GM19397 (cell line): ENCODE results near the gene PLEKHA6.

Experiments used
- ATAC-seq: cut with Tn5 transposase; IDR thresholded peaks from one replicate; pipeline ENCODE4 v1.9.1; 2021; ENCODE audit warnings: mild to moderate bottlenecking, moderate library complexity; ENCODE audit not compliant: unreplicated experiment

The PLEKHA6 gene

GRCh38 chr1:204194080-204194479 is 165.6 kb downstream of the PLEKHA6 start:
- ATAC-seq: no peak

- ATAC-seq: no peak
These were observed 167.0 kb downstream of the PLEKHA6 start for GRCh38 chr1:204192589-204193352.

DNA sequence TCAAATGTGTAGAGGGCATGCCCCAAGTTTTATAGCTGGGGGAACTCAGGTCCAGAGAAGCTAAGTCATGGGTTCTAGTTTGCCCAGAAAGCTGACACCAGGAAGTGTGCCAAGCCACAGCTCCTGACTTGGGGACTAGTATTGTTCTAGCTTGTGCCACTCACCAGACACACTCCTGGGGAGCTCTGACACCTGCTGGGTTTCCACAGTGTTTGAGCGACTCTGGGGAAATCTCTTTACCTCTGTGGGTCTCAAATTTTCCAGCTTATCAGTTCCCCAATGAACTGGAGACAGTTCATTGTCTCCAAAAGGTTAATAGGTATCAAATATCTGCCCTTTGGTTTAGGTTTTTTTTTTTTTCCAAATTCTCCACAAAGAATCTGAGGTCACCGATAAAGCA is 167.7 kb downstream of the PLEKHA6 start:
- no peak for ATAC-seq

DNA sequence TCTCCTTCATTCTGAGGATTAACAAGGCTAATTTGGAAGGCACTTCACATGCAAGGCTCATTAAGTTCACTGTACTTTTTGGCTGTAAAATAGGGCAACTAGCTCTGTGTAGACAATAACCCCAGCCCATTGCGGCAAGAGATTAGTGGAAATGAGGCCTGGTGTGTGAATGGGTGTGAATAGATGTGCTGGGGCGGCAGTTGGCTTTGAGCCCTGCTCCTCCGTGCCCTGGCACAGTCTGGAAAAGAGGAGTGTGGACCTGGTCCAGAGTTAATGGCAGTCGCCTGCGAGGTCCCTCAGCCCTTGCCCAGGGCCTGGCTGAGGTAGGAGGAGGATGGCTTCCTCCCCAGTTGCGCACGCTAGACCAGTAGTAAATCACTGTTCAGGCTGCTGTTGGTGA is 168.3 kb downstream of the PLEKHA6 start:
- no peak for ATAC-seq

DNA sequence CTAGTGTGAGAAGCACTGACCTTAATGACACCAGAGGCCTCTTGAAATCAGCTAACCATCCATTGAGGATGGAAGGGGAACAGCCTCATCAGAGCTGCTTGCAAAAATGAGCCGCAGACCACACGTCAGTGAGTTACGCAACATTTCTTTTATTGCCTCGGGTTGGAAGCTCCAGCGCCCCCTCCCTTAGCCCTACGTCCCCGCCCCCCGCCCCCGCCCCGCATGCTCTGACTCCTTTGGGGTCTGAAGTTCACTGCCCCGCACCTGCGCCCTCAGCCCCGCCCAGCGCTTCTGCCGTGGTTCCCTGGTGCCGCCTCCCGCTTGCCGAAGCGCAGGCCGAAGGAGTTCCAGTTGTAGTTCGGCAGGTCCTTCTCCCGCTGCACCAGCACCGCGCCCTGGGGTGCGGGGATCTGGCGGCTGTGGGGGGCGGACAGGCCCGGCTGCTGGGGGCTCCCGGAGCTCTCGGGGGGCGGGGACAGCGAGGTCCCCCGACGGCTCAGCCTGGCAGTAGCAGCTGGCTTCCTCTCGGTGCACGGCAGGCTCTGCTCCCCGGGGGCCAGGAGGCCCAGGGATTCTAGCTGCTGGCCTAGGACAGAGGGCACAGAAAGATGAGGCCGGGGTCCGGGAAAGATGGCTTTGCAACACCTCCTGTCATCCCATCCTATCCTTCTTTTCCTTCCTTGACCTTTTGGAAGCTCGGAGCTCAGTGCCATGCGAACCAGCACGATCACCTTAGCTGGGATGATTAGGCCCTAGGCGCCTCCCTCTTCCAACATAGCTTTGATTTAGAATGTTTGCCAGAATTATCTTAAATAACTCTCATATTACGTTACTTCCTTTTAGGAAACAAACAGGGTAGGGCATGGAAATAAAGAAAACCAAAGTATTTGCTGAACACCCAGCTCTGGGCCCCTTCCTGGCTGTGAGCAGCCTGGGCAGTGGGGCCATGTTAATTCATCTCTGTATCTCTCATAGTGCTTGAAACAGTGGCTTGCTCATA is 169.2 kb downstream of the PLEKHA6 start:
- no peak for ATAC-seq

DNA sequence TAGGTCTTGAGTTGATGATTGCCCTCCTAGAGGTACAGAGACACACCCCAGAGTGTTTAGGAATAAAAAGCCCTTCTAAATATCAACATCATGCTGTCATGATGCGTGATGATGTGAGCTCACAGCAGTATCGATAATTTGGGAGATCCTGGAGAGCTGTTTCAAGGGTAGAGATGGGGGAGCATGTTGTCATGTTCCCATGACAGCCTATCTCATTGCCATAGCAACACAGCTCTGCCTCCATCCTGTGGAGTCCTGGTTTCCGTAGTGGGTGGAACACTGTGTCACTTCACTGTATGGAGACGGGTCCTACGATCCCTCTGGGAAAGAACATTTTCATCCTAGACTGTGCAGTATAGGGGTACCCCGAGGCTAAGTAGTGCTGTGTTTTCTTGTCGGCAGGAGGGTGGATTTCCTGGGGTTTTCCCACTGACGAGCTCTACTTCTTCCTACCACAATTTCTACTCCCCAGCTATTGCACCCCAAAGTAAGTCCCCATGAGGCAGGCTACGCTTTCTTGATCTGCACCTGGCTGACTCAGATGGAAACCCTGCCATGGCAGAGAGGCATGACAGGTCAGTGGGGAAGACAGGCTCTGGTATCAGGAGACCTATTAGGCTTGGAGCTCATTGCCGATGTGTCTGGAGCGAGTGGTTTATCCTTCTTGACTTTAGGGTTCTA is 170.6 kb downstream of the PLEKHA6 start:
- no peak for ATAC-seq

- ATAC-seq: no peak
These were observed 173.1 kb downstream of the PLEKHA6 start for GRCh38 chr1:204186597-204186996.

GRCh38 chr1:204181116-204181515 is 178.6 kb downstream of the PLEKHA6 start:
- ATAC-seq: no peak

DNA sequence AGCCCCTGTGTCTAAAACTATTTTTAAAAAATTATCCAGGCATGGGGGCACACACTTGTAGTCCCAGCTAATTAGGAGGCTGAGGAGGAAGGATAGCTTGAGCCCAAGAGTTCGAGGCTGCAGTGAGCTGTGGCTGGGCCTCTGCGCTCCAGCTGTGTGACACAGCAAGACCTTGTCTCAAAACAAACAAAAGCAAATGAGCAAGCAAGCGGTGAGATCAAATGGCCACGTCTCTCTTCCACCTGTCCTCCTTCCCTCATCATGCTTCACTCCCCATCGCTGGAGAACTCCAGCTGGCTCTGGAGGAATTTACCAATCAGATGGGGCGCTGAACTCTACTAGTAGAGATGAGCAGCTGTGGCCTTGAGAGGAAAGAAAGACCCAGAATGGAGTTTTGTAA is 179.6 kb downstream of the PLEKHA6 start:
- no peak for ATAC-seq

DNA sequence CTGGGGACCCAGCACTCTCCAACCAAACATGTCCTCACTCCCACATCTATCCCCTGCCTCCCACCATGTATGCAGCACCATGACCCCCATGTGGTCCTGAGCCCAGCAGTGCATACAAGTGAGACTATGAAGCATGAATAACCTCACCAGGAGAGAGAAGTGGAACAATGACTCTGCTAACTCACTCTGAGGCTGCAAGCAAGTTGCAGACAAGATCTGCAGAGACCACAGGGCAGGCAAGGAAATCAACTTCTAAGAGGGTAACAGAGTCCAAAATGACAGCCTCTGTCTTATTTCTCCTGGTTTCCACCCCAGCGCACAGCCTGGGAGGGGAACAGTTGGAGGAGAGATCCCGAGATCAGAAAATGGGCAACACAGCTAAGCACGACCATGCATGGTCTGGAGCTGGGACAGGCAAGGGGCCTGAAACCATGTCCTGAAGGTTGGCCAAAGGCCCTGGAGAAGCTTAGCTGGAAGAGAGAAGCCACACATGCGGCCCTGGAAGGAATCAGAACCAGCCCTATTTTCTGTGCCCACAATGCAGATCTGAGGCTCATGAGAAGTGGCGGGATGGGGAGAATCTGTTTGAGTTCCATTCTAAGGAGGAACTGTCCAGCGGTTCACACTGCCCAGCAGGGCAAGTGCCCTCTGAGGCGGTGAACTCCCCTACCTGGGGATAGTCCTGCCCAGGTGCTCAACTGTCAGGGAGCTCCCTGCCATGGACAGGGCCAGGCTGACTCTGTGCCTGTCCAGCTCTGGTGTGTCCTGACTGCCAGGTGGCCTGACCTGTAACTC is 181.0 kb downstream of the PLEKHA6 start:
- no peak for ATAC-seq

DNA sequence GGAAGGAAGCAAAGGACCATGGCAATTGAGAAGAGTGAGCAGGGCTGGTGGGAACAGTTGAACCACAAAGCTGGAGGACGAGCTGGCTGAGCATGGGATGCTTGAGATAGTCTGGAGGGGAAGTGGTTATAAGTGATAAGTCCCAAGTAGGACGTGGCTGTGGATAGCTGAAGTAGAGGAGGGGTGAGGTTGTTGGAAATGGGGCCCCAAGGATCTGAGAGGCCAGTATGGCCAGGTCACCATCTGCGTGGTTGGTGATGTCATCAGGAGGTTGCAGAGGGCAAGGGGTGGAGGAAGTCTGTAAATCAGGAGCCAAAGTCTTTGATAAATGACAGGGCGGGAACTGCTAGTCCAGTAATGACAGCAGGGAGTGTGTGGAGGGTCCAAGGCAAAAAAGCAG is 182.6 kb downstream of the PLEKHA6 start:
- ATAC-seq: no peak

GRCh38 chr1:204176049-204176448 is 183.7 kb downstream of the PLEKHA6 start:
- ATAC-seq: no peak

DNA sequence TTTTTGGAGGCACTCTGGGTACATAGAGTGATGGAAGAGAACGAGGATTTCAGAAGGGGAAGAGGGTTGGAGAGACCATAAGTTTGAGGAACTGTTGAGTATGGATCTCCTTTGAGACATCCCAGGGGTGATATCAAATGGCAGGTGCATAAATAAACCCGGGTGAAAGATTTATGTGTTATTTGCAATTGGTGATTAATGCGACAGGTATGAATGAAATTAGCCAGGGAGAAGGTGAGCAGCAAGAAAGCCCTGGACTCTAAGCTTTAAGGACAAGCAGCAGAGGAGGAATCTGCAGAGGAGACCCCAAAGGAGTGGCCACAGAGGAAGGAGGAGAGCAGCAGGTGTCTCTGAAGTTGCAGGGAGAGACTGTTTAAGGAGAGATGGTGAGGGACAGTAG is 184.8 kb downstream of the PLEKHA6 start:
- no peak for ATAC-seq

DNA sequence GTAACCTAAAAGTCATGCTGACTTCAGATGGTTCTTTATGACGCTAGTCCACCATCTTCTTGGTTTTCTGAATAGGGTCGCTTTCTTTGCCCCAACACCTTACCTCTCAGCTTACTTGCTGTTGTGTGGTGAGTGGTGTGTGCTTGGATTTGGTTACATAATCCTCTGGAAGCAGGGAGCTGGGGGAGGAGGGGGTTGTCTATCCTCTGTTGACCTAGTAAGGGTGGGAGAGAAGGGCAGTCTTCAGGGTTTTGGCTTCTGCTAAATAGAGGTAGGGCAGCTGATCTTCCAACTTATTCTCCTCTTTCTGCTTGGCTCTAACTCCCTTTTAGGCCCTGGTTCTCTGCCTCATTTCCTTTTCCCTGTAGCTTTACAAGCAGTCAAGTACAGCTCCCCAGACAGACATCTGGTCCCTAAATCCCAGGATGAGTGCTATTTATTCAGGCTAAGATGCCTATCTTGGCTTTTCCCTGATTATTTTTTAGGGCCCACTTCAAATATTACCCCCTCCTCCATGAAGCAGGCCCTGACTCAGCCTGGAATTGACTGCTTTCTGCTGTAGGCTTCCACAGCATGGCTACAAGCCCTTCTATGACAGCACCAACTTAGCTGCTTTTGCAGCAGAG is 187.2 kb downstream of the PLEKHA6 start:
- ATAC-seq: no peak

- ATAC-seq: no peak
These were observed 188.0 kb downstream of the PLEKHA6 start for GRCh38 chr1:204171751-204172178.

- no peak for ATAC-seq
These were observed 189.1 kb downstream of the PLEKHA6 start for GRCh38 chr1:204170494-204171155.

- ATAC-seq: no peak
These were observed 189.9 kb downstream of the PLEKHA6 start for GRCh38 chr1:204169858-204170257.
